ENCODE data around the gene MLN.
A peak's percentile ranks its signal among the peaks of the same experiment; 100 is the strongest.

The MLN gene

DNA sequence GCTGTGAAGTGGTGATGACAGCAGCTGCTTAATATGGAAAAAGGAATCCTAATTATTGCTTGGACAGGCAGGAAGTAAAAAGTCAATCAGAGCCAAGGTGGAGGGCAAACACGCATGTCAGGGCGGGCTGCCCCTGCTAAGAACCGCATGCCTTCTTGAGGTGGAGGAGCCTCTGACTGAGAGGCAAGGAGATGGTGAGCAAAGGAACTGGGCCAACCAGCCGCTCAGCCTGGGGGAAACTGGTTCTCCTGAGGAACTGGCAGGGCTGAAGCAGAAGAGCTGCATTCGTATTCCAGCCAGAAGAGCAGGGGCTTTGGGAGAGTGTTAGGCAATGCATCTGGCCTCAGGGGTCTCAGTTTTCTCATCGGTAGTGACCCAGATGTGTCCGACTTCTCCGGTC is 13.1 kb upstream of the MLN start:
- Histone ChIP-seq H3K9me3 (ENCODE audit: severe bottlenecking) (no peaks in the 10 kb centered on the region), H3K4me1 (ENCODE audit: insufficient read depth, poor library complexity, severe bottlenecking) (no peaks in the 10 kb centered on the region), H3K27me3 (ENCODE audit: insufficient read depth, poor library complexity, severe bottlenecking) (peaks cover 9% of the 10 kb centered on the region), H3K27ac (ENCODE audit: poor library complexity, severe bottlenecking) (no peak overlapping the region), H3K36me3 (ENCODE audit: low read depth) (no peaks in the 10 kb centered on the region), H3K4me3 (ENCODE audit: severe bottlenecking) (no peak overlapping the region)
- TF ChIP-seq, protein P1, sequence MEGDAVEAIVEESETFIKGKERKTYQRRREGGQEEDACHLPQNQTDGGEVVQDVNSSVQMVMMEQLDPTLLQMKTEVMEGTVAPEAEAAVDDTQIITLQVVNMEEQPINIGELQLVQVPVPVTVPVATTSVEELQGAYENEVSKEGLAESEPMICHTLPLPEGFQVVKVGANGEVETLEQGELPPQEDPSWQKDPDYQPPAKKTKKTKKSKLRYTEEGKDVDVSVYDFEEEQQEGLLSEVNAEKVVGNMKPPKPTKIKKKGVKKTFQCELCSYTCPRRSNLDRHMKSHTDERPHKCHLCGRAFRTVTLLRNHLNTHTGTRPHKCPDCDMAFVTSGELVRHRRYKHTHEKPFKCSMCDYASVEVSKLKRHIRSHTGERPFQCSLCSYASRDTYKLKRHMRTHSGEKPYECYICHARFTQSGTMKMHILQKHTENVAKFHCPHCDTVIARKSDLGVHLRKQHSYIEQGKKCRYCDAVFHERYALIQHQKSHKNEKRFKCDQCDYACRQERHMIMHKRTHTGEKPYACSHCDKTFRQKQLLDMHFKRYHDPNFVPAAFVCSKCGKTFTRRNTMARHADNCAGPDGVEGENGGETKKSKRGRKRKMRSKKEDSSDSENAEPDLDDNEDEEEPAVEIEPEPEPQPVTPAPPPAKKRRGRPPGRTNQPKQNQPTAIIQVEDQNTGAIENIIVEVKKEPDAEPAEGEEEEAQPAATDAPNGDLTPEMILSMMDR (IDR thresholded peaks at IDR 0.05; ENCODE audit: poor library complexity, severe bottlenecking): no peak
- ATAC-seq (ENCODE audit: low read depth) (no peak), DNase-seq (ENCODE audit: low spot score) (no peak)

DNA sequence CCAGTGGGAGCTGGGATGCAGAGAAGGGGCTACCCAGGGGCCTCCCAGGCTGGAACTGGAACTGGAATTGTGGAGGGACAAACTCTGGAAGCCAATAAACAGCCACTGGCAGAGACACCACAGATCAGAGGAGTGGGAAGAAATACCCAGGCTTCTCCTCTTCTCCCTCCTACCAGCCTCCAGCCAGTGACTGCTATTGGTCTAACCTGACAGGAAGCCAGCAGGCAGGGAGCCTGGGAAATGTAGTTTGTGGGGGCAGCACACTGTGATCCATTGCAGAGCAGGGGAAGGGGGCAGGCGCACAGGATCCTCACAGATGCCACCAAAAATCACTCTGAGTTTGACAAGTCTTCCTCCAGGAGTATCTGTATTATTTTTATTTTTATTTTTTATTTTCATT is 12.1 kb upstream of the MLN start:
- DNase-seq (ENCODE audit: low spot score) (no peak), ATAC-seq (ENCODE audit: low read depth) (peak; percentile 55; the same call in 1 of the 3 replicates)
- H3K4me1 ChIP-seq (ENCODE audit: insufficient read depth, poor library complexity, severe bottlenecking): no peaks in the 10 kb centered on the region
- TF ChIP-seq, protein P1 (IDR thresholded peaks at IDR 0.05; ENCODE audit: poor library complexity, severe bottlenecking): no peak
- no peaks in the 10 kb centered on the region for H3K36me3 ChIP-seq (ENCODE audit: low read depth)
- peaks cover 14% of the 10 kb centered on the region for H3K27me3 ChIP-seq (ENCODE audit: insufficient read depth, poor library complexity, severe bottlenecking)
- no peaks in the 10 kb centered on the region for H3K9me3 ChIP-seq (ENCODE audit: severe bottlenecking)
- H3K27ac ChIP-seq (ENCODE audit: poor library complexity, severe bottlenecking): no peak overlapping the region
- no peak overlapping the region for H3K4me3 ChIP-seq (ENCODE audit: severe bottlenecking)

DNA sequence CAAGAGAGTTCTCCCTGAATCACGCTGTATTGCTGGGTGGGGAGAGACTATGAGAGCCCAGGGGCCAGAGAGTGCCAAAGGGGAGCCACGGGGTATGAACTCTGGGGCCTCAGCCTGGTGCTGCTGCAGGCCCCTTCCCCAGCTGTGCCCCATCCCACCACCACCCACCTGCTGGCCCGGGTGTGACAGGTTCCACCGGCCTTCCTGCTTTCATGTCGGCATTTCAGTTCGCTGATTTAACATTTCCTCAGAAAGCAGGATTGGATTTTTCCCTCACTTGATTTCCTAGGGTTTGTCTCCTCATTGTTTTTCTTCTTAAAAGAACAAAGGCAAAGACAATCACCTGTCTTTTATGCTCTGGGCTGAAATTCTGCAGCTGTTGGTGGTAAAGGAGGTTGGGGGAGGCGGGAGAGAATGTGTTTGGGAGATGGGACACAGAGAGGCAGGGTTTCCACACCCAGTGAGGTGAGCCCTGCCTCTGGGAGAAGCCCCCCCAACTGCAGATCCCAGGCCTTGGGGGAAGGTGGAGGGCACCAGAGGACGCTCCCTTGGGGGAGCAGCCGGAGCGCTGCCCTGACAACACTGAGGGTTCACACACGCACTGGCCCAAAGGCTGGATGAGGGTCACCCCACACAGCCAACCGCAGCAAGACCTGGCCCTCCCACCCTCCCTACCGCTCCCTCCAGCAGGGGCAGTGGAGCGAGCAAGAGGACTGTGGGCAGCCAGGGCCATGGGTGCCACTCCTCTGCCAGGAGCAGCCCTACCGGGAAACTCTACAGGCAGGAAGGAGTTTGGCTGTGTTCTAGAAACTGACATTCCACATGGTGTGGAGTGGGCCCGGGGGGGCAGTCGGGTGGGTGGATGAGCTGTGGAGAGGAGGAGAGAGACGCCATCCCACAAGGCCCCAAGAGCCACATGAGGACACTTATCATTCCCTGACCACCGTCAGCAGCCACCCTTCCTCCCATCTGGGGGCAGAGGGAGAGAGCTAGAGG is 10.5 kb upstream of the MLN start:
- no peak overlapping the region for H3K4me3 ChIP-seq (ENCODE audit: severe bottlenecking)

DNA sequence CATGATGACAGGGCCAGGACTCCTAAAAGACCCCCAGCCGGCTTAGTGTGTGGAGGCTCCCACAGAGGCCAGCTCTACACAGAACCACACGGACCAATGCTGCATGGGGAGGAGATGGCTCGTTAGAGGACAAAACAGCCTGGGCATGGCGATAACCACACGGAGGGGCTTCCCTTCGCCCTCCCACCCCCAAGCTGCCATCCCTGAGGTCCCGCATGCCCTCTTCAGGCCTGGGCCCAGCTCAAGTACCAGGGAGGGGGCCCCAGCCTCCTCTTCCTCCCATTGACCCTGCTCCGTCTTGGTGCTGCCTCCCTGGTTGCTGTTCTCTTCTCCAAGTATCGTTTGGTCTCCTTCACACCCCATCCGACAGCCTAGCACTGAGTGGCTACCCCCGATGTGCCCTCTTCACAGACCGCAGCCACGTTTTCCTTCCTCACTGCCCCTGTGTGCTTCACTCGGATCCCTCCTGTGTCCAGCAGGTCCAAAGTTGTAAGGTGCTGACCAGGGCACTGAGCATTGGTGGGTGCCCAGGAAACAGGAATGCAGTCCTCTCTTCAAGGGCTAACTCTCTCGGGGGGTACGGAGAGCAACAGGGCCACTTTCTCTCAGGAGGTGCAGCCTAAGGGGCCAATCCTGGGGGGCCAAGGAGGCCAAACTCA is 9.6 kb upstream of the MLN start:
- no peak for DNase-seq (ENCODE audit: low spot score)
- H3K9me3 ChIP-seq (ENCODE audit: severe bottlenecking): no peaks in the 10 kb centered on the region
- no peak overlapping the region for H3K27ac ChIP-seq (ENCODE audit: poor library complexity, severe bottlenecking)
- H3K4me3 ChIP-seq (ENCODE audit: severe bottlenecking): no peak overlapping the region
- ATAC-seq (ENCODE audit: low read depth): no peak
- no peaks in the 10 kb centered on the region for H3K4me1 ChIP-seq (ENCODE audit: insufficient read depth, poor library complexity, severe bottlenecking)
- TF ChIP-seq, protein P1 (IDR thresholded peaks at IDR 0.05; ENCODE audit: poor library complexity, severe bottlenecking): no peak
- H3K27me3 ChIP-seq (ENCODE audit: insufficient read depth, poor library complexity, severe bottlenecking): peaks cover 21% of the 10 kb centered on the region
- H3K36me3 ChIP-seq (ENCODE audit: low read depth): no peaks in the 10 kb centered on the region

More for the DNA sequence above, 10.5 kb upstream of the MLN start:
- H3K27me3 ChIP-seq (ENCODE audit: insufficient read depth, poor library complexity, severe bottlenecking): peaks cover 15% of the 10 kb centered on the region
- H3K4me1 ChIP-seq (ENCODE audit: insufficient read depth, poor library complexity, severe bottlenecking): no peaks in the 10 kb centered on the region
- TF ChIP-seq, protein P1 (IDR thresholded peaks at IDR 0.05; ENCODE audit: poor library complexity, severe bottlenecking): no peak
- H3K36me3 ChIP-seq (ENCODE audit: low read depth): no peaks in the 10 kb centered on the region
- H3K9me3 ChIP-seq (ENCODE audit: severe bottlenecking): no peaks in the 10 kb centered on the region
- no peak for DNase-seq (ENCODE audit: low spot score)
- no peak overlapping the region for H3K27ac ChIP-seq (ENCODE audit: poor library complexity, severe bottlenecking)
- no peak for ATAC-seq (ENCODE audit: low read depth)

All from RWPE2 (cell line).